Measurements from ENCODE around the gene CISD2.
"Not testable (repeated sequence)": the region's sequence is repeated elsewhere in the genome, so short reads cannot be mapped to it uniquely, and the experiment has no call there.

The CISD2 gene

DNA sequence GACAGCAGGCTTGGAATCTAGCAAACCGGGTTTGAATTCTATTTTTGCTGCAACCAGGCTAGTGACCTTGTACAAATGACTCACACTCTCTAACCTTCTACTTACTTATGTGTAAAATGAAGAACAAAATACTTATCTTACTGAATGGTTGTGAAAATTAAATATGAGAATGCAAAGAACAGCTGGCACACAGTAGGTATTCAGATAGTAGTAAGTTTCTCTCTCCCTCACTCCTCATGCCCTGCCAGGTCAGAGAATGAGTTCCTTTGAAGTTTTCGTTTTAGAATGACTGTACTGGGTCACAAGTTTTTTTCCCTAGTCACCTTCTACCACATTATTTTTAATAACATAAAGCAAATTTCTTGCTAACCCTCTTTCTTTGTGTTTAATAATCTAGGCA, 33.0 kb downstream of the CISD2 start:
- in situ Hi-C loops (cut with HindIII; ENCODE audit: low sequenced_read_pairs), result no loop called here

DNA sequence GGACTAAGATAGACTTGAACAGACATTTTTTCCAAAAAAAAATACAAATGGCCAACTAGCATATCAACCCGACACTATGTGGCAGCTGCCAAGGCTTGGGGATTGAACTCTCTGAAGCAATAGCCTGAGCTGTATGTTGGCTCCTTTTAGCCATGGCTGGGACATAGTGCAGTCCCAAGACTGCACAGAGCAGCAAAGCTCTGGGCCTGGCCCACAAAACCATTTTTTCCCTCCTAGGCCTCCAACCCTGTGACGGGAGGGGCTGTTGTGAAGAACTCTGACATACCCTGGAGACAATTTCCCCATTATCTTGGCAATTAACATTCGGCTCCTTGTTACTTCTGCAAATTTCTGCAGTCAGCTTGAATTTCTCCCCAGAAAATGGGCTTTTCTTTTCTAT, 50.1 kb downstream of the CISD2 start:
- in situ Hi-C loops (cut with HindIII; ENCODE audit: low sequenced_read_pairs), result no loop called here

DNA sequence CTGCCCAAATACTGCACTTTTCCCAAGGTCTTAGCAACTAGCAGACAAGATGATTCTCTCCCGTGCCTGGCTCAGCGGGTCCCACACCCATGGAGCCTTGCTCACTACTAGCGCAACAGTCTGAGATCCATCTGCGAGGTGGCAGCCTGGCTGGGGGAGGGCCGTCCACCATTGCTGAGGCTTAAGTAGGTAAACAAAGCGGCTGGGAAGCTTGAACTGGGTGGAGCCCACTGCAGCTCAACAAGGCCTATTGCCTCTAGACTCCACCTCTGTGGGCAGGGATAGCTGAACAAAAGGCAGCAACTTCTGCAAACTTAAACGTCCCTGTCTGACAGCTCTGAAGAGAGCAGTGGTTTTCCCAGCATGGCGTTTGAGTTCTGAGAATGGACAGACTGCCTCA, 50.9 kb downstream of the CISD2 start:
- in situ Hi-C loops (cut with HindIII; ENCODE audit: low sequenced_read_pairs), result not testable (repeated sequence)

DNA sequence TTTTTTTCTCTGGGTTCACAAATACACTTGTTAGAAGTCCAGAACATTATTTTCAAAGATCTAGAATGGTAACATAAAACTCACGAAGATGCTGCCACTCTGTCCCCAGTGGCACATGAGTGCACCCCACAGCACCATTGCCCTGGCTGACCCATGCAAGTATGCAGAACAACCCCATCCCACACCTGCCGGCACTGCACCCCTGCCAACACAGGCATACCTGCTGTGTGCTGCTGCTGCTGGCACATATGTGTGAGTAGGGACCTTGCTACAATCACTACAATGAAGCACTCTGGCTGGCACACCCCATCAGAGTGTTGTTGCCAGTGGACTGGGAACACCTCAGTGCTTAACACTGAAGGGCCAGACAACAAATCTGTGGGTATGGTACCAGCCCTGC, 66.9 kb downstream of the CISD2 start:
- in situ Hi-C loops (cut with HindIII; ENCODE audit: low sequenced_read_pairs), result no loop called here

DNA sequence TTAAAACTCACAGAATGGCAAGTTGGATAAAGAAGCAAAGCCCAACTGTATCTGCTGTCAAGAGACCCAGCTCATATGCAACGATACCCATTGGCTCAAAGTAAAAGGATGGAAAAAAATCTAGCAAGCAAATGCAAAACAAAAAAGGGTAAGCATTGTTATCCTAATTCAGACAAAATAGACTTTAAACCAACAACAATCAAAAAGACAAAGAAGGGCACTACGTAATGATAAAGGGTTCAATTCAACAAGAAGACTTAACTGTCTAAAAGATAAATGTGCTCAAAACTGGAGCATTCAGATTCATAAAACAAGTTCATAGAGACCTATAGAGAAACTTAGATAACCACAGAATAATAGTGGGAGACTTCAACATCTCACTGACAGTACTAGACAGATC, 69.3 kb downstream of the CISD2 start:
- in situ Hi-C loops (cut with HindIII; ENCODE audit: low sequenced_read_pairs), result not testable (repeated sequence)

Measured in DLD1 (cell line).